NCI-H1092 treated with DMSO at 0.1 percent for 48 hours (cell line): ENCODE results near the gene YBX2.

Source experiments
- DNase-seq: peaks from one replicate; lab custom pipeline; 2025; lab: John Stamatoyannopoulos, UW

Gene YBX2

GRCh38 chr17:7296189-7296861, 1.9 kb upstream of the YBX2 start:
- peak; percentile 54 for DNase-seq

GRCh38 chr17:7295230-7296180, 1.1 kb upstream of the YBX2 start:
- no peak for DNase-seq

GRCh38 chr17:7293816-7294613, 424 bp downstream of the YBX2 start:
- no peak for DNase-seq

- no peak for DNase-seq
These were observed 1.3 kb downstream of the YBX2 start for GRCh38 chr17:7293159-7293558.

GRCh38 chr17:7292729-7293128, 1.7 kb downstream of the YBX2 start:
- DNase-seq = no peak

- no peak for DNase-seq
These were observed 2.2 kb downstream of the YBX2 start for GRCh38 chr17:7292194-7292593.

- DNase-seq = no peak
These were observed 3.8 kb downstream of the YBX2 start for GRCh38 chr17:7290685-7291084.

- DNase-seq = no peak
These were observed 4.3 kb downstream of the YBX2 start for GRCh38 chr17:7290166-7290565.

- DNase-seq = no peak
These were observed 5.0 kb downstream of the YBX2 start for GRCh38 chr17:7289256-7290032.

GRCh38 chr17:7285679-7286078, 8.8 kb downstream of the YBX2 start:
- DNase-seq = no peak

- DNase-seq = no peak
These were observed 9.5 kb downstream of the YBX2 start for GRCh38 chr17:7284911-7285310.

- DNase-seq = no peak
These were observed 10.8 kb downstream of the YBX2 start for GRCh38 chr17:7283471-7284216.

GRCh38 chr17:7282752-7283321, 11.6 kb downstream of the YBX2 start:
- DNase-seq = no peak

GRCh38 chr17:7281953-7282751, 12.3 kb downstream of the YBX2 start:
- DNase-seq = no peak

GRCh38 chr17:7281074-7281952, 13.1 kb downstream of the YBX2 start, which contains the start of gene SLC2A4:
TSS of gene SLC2A4 (plus strand) at chr17:7281718. CDS start at chr17:7281935, 217 bp downstream.
- DNase-seq = peak; percentile 24

- DNase-seq = peak; percentile 61
These were observed 13.8 kb downstream of the YBX2 start for GRCh38 chr17:7280519-7281073.

- DNase-seq = no peak
These were observed 15.0 kb downstream of the YBX2 start for GRCh38 chr17:7279448-7279847.

- no peak for DNase-seq
These were observed 27.7 kb downstream of the YBX2 start for GRCh38 chr17:7266784-7267183.

- no peak for DNase-seq
These were observed 30.7 kb downstream of the YBX2 start for GRCh38 chr17:7263801-7264078.
